Peyer's patch (tissue), 4 donors: ENCODE data around the gene ARL4D. TPM values are rescaled to one million over a fixed set of nuclear protein-coding genes. Genes with fewer than 3 reads are reported as not detected.

Experiments
- DNase-seq, 3 donors: peaks; one replicate each; pipeline ENCODE4 v3.0.0-alpha.2; 2017 to 2019
- H3K27ac ChIP-seq, 4 donors: fragments of 200-600 bp; sonication (generic); one replicate each; pipeline ENCODE4 v1.5.1; 2016 to 2019
- H3K27me3 ChIP-seq, 2 donors: fragments of 200-600 bp; sonication (generic); one replicate each; pipeline ENCODE4 v1.5.1; 2019
- H3K36me3 ChIP-seq, 3 donors: fragments of 200-600 bp; sonication (generic); one replicate each; pipeline ENCODE4 v1.5.1; 2016 to 2019
- H3K4me1 ChIP-seq, 4 donors: fragments of 200-600 bp; sonication (generic); one replicate each; pipeline ENCODE4 v1.5.1; 2016 to 2019
- H3K4me3 ChIP-seq, 4 donors: fragments of 200-600 bp; sonication (generic); 1 replicate in 3 of 4; 2 replicates in 1 of 4; pipeline ENCODE4 v1.5.1; 2016 to 2019; ENCODE audit warnings: mild to moderate bottlenecking in 1 of 4
- H3K9me3 ChIP-seq, 4 donors: fragments of 200-600 bp; sonication (generic); one replicate each; pipeline ENCODE4 v1.5.1; 2016 to 2019; ENCODE audit warnings: mild to moderate bottlenecking in 1 of 4
- CTCF ChIP-seq, 6 experiments: fragments of 450-650 bp in 4 of 6; fragments of 200-600 bp in 2 of 6; sonication (generic) in 1 of 6; IDR thresholded peaks; one replicate each; pipeline ENCODE4 v1.5.1; 2017 to 2019; ENCODE audit warnings: antibody characterized with exemption in 6 of 6, mild to moderate bottlenecking in 3 of 6, moderate library complexity in 1 of 6
- POLR2A ChIP-seq, 2 donors: fragments of 450-650 bp; IDR thresholded peaks; one replicate each; pipeline ENCODE4 v1.5.1; 2017; ENCODE audit warnings: antibody characterized with exemption in 2 of 2, mild to moderate bottlenecking in 2 of 2, moderate library complexity in 2 of 2
- total RNA-seq, 4 donors: library from RNA; depleted of rRNA; stranded (reverse); fragments of >200 nt; gene quantifications; one replicate each; pipeline ENCODE4 v1.1.0, GENCODE V29; 2016

Gene ARL4D
- total RNA-seq, 4 donors from 2014 or later: 0.70 to 2.3 TPM; not detected in 2

GRCh38 chr17:43366891-43367736, 31.7 kb upstream of the ARL4D start:
- DNase-seq: no peak
- peak overlapping the region; percentile 98 to 100 (median 99) for H3K27ac ChIP-seq
- no peaks in the 10 kb centered on the region for H3K9me3 ChIP-seq
- no peaks in the 10 kb centered on the region for H3K36me3 ChIP-seq
- no peak for TF ChIP-seq CTCF (IDR thresholded peaks at IDR 0.05)
- no peak for TF ChIP-seq POLR2A (IDR thresholded peaks at IDR 0.05)
- H3K27me3 ChIP-seq: no peaks in the 10 kb centered on the region
- no peak overlapping the region for H3K4me3 ChIP-seq
- peaks cover 0 to 18% (median 11%) of the 10 kb centered on the region in 4 donors for H3K4me1 ChIP-seq

GRCh38 chr17:43367737-43368242, 31.0 kb upstream of the ARL4D start:
- no peak for DNase-seq
- peak overlapping the region; percentile 49 to 71 (median 61) for H3K4me3 ChIP-seq
- H3K27me3 ChIP-seq: no peaks in the 10 kb centered on the region
- H3K36me3 ChIP-seq: no peaks in the 10 kb centered on the region
- H3K4me1 ChIP-seq: peaks cover 0 to 18% (median 12%) of the 10 kb centered on the region in 4 donors
- TF ChIP-seq CTCF (IDR thresholded peaks at IDR 0.05) (no peak), POLR2A (IDR thresholded peaks at IDR 0.05) (no peak)
- peak overlapping the region; percentile 98 to 100 (median 99) for H3K27ac ChIP-seq
- no peaks in the 10 kb centered on the region for H3K9me3 ChIP-seq

GRCh38 chr17:43368740-43369506, 29.9 kb upstream of the ARL4D start:
- peak overlapping the region; percentile 98 to 100 (median 99) for H3K27ac ChIP-seq
- H3K4me1 ChIP-seq: peaks cover 0 to 18% (median 12%) of the 10 kb centered on the region in 4 donors
- H3K36me3 ChIP-seq: no peaks in the 10 kb centered on the region
- H3K9me3 ChIP-seq: no peaks in the 10 kb centered on the region
- peak overlapping the region; percentile 49 to 71 (median 61) for H3K4me3 ChIP-seq
- peak; percentile 70 to 89 (median 89) for DNase-seq
- TF ChIP-seq POLR2A (IDR thresholded peaks at IDR 0.05) (peak in 1 of 2 donors; percentile 17), CTCF (IDR thresholded peaks at IDR 0.05) (peak in 2 of 6 experiments; percentile 10 to 16)
- no peaks in the 10 kb centered on the region for H3K27me3 ChIP-seq

GRCh38 chr17:43369986-43370385, 28.8 kb upstream of the ARL4D start:
- peaks cover 0 to 18% (median 12%) of the 10 kb centered on the region in 4 donors for H3K4me1 ChIP-seq

More at GRCh38 chr17:43369986-43370385, 28.8 kb upstream of the ARL4D start:
- no peaks in the 10 kb centered on the region for H3K27me3 ChIP-seq
- DNase-seq: no peak
- no peaks in the 10 kb centered on the region for H3K9me3 ChIP-seq
- H3K27ac ChIP-seq: peak overlapping the region; percentile 98 to 100 (median 99)
- no peaks in the 10 kb centered on the region for H3K36me3 ChIP-seq
- TF ChIP-seq CTCF (IDR thresholded peaks at IDR 0.05) (no peak), POLR2A (IDR thresholded peaks at IDR 0.05) (no peak)
- no peak overlapping the region for H3K4me3 ChIP-seq
